Inferior parietal cortex (tissue), 1 donor: ENCODE results near the gene PIGM.

ENCODE experiments used
- DNase-seq: peaks from one replicate; pipeline ENCODE4 v3.0.0-alpha.2; 2016; ENCODE audit errors: extremely low spot score

Gene PIGM

DNA sequence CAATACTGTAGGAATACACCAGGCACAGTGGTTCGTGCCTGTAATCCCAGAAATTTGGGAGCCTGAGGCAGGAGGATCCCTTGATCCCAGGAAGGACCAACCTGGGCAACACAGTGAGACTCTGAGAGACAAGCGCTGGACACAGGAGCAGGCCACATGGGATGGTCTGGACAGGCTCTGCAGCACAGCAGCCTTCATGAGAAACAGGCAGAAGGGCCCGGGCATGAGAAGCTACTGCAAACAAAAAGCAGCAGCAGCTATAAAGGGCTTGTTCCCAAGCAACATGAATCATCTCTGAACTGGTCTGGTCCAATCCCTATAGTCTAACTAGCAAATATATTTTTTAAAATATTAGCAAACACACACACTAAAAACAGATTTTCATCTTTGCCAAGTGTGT lies 42.2 kb downstream of the PIGM start:
- DNase-seq: no peak

- no peak for DNase-seq
These were observed 43.8 kb downstream of the PIGM start for GRCh38 chr1:159988006-159988405.

GRCh38 chr1:159987186-159987585 lies 44.6 kb downstream of the PIGM start:
- DNase-seq: no peak

- no peak for DNase-seq
These were observed 45.3 kb downstream of the PIGM start for GRCh38 chr1:159986531-159986930.

DNA sequence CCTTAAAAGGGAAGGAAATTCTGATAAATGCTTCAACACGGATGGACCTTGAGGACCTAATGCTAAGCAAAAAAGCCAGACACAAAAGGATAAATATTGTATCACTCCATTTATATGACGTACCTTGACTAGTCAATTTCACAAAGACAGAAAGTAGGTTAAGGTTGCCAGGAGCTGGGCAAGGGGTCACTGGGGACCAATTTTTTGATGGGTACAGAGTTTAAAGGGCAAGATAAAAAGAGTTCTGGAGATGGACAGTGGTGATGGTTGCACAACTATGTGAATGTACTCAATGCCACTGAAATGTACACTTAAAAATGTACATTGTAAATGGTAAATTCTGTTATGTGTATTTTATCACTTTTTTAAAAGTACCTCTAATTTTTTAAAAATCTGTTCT lies 45.7 kb downstream of the PIGM start:
- DNase-seq: no peak

DNA sequence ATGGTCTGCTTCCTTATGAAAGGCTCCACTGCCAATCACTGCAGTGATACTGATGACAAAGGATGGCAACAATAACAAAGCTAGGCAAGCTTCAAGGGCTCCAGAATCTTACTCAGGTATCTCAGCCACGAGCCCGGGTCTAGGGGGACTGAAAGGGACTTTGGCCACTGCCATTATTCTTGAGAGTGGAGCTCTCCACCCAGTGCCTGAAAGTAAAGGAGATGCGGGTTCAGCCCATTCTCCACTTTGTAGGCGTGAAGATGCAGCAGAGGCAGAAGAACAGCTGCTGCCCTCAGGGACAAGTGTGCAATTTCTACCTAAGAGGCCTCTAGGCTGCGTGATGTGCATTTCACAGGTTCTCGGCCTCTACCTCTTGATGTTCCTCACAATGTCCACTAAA lies 46.3 kb downstream of the PIGM start:
- DNase-seq: no peak

- DNase-seq: no peak
These were observed 48.1 kb downstream of the PIGM start for GRCh38 chr1:159983681-159984080.

DNA sequence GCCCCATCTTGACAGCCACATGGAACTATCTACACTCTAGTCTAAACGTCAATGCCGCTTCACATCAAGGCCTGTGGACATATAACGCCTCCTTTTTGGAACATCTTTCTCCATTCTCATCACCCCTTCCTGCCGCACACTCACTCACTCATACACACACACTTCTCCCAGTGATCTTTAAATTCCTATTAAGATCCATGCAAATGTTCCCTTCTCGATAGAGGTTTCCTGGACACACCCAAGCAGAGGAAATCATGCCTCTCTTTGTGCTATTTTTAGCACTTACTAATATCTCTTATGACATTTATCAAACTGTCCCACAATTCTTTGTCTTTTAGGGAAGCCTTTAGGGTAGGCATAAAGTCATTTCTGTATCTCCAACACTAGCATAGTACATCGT lies 49.5 kb downstream of the PIGM start:
- no peak for DNase-seq

DNA sequence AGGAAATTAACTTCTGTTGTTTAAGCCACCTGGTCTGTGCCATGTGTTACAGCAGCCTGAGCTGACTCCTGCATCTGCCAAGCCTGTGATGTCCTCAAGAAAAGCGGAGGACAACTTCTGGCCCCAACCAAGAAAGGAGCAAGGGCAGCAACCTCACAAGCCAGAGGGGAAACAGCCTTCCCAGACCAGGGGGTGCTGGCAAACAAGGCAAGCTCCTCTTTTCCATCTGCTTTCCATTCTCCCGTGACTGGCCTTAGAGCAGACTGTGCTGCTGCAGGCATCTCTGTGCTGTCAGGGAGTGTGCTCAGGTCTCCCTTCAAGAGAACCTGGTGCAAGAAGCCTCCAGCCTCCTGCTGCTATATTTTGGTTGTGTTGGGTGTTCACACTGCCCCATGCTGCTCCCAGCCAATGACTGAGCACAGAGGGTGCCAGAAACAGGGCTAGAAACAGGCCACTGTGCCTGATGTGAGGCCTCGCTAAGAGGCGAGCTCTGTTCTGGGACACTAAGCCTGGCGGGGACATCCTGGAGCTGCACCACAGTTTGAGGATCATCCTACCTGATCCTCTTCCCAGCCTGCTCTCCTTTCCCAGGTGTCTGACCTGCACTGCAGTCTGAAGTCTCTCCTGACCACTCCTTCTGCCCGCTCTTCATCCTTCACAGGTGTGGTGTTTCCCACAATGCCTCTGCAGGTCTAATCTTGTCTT lies 50.3 kb downstream of the PIGM start:
- no peak for DNase-seq

DNA sequence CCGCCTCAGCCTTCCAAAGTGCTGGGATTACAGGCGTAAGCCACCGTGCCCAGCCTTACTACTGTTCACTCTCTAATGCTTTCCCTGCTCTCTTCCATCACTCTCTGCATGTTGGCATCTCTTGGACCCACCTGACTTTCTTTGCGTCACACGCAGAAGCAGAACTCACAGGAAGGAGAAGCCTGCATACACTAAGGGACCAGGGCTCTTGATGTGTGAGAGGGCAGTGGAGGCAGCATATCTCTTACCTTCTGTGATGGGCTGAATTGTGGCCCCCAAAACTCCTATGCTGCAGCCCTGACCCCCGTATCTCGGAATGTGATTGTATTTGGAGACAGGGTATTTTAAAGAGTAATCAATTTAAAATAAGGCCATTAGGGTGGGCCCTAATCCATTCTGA lies 51.0 kb downstream of the PIGM start:
- no peak for DNase-seq

DNA sequence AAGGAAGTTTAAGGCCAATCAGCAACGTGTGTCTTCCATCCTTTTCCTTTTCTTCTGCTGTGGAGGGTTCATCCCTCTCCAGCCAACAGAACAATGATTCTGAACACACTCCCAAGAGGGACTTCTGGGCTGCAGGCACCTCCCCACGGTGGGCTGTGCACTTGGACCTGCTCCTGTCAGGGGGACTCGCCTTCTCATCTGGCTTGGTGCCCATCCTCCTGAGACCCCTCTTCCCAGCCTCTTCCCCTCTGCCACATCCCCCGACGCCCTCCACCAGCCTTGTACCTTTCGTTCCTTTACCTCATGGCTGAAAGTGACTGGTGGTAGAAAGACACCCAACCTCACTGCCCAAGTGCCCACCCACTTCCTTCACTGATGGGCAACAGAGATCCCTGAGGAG lies 51.7 kb downstream of the PIGM start:
- DNase-seq: no peak

- DNase-seq: no peak
These were observed 52.5 kb downstream of the PIGM start for GRCh38 chr1:159979257-159979656.

GRCh38 chr1:159978107-159978398 lies 53.7 kb downstream of the PIGM start:
- no peak for DNase-seq

DNA sequence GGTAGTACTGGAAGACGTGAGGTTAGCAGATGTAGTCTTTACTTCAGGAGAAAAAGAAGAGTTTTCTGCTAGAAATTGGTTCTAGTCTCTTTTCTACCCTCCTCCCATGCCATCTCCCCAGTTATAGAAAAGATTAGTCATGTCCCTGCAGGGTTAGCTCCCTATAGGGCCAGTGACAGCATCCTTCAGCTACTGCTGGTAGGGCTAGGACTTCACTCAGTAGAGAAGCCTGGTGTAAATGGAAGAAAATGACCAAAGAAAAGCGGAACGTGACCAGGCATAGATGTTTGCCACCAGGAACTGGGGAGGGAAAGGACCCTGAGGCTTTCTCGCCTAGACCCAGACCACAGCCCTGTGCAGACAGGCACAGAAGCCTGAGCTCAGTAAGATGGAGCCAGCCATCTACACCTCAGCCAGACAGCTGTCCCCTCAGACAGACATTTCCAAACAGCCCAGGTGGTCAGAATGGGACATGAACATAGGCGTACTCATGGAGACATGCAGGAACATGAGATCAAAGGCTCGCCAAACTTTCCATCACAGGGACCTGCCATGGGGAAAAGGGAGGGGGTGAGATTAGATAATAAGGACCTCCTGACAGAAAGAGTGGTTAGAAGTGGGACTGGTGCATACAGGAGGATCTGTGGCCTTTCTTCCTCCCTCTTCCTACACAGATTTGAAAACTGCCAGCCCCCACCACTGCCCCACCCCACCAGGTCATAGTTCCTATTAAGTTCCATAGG lies 54.3 kb downstream of the PIGM start:
- DNase-seq: no peak
